ENCODE measurements around the gene KRTAP9-7.

KRTAP9-7 gene

GRCh38 chr17:41322903-41323895 lies 47.7 kb downstream of the KRTAP9-7 start:
- ATAC-seq: no peak

- ATAC-seq: no peak
Observed at GRCh38 chr17:41324180-41325075, 48.9 kb downstream of the KRTAP9-7 start.

- no peak for ATAC-seq
Observed at GRCh38 chr17:41325126-41325525, 49.6 kb downstream of the KRTAP9-7 start.

GRCh38 chr17:41325611-41326010 lies 50.1 kb downstream of the KRTAP9-7 start:
- ATAC-seq: no peak
